H1 (cell line): Measurements from ENCODE around the gene EIF2S2. TPM values are rescaled to one million over a fixed set of nuclear protein-coding genes. Genes with fewer than 3 reads are reported as not detected.

ENCODE experiments used
- CTCF ChIA-PET: fragments of 300-600 bp; sonication (Branson Sonifier 250); formaldehyde crosslinking; loops from one replicate; lab custom pipeline; 2021; ENCODE audit not compliant: partially characterized antibody; lab: Charles Lee
- POLR2A ChIA-PET: fragments of 300-600 bp; sonication (Branson Sonifier 250); formaldehyde crosslinking; loops from one replicate; lab custom pipeline; 2021; ENCODE audit warnings: inconsistent platforms; ENCODE audit not compliant: partially characterized antibody; lab: Charles Lee
- DNase-seq, 2 experiments: peaks; one replicate each; pipeline versions ENCODE4 v3.0.0 to v3.0.0-alpha.2; 2010 to 2022; ENCODE audit warnings: low spot score in 2 of 2, low read depth in 1 of 2, mixed read lengths in 1 of 2
- FAIRE-seq: peaks from 2 replicates; lab custom pipeline; 2011; peaks lifted over from hg19 to GRCh38; lab: Jason Lieb, UNC
- H2AFZ ChIP-seq: 2 replicates; pipeline ENCODE4 v1.8.1; 2012; ENCODE audit warnings: low read length, inconsistent platforms
- H2AK5ac ChIP-seq: 2 replicates; pipeline ENCODE4 v1.6.1; 2013; ENCODE audit warnings: low read depth, low read length
- H2BK120ac ChIP-seq: replicated peaks from 2 replicates; pipeline ENCODE3; 2013; ENCODE audit warnings: low read depth, low read length, inconsistent platforms
- H2BK12ac ChIP-seq: 2 replicates; pipeline ENCODE4 v1.6.1; 2013; ENCODE audit warnings: low read depth, low read length
- H2BK15ac ChIP-seq: 2 replicates; pipeline ENCODE4 v1.6.1; 2013; ENCODE audit warnings: low read length
- H2BK20ac ChIP-seq: 2 replicates; pipeline ENCODE4 v1.6.1; 2013; ENCODE audit warnings: low read length
- H2BK5ac ChIP-seq: 2 replicates; pipeline ENCODE4 v1.6.1; 2013; ENCODE audit warnings: low read depth, low read length
- H3K14ac ChIP-seq: 2 replicates; pipeline ENCODE4 v1.6.1; 2013; ENCODE audit warnings: inconsistent platforms; ENCODE audit not compliant: insufficient read length
- H3K18ac ChIP-seq: 2 replicates; pipeline ENCODE4 v1.6.1; 2013; ENCODE audit warnings: low read length; ENCODE audit errors: extremely low read depth
- H3K23ac ChIP-seq: 2 replicates; pipeline ENCODE4 v1.6.1; 2013; ENCODE audit warnings: inconsistent platforms; ENCODE audit not compliant: insufficient read length
- H3K23me2 ChIP-seq: 2 replicates; pipeline ENCODE4 v1.6.1; 2013; ENCODE audit warnings: low read depth, low read length
- H3K27ac ChIP-seq: 2 replicates; pipeline ENCODE4 v1.6.1; 2011; ENCODE audit warnings: low read depth, low read length, inconsistent platforms
- H3K27me3 ChIP-seq, 4 experiments: replicated peaks in 1 of 4; 1 replicate in 1 of 4; 2 replicates in 3 of 4; pipeline versions ENCODE4 v1.6.1 to v1.8.1; 2011 to 2013; ENCODE audit warnings: low read length in 3 of 4, mild to moderate bottlenecking in 3 of 4, inconsistent platforms in 2 of 4, mixed read lengths in 2 of 4, moderate library complexity in 1 of 4; ENCODE audit not compliant: control insufficient read depth in 3 of 4, insufficient read depth in 3 of 4; ENCODE audit errors: extremely low read depth in 1 of 4
- H3K36me3 ChIP-seq, 4 experiments: 2 replicates each; pipeline versions ENCODE4 v1.6.1 to v1.8.1; 2011 to 2013; ENCODE audit warnings: mild to moderate bottlenecking in 4 of 4, low read length in 3 of 4, moderate library complexity in 2 of 4, control low read depth in 1 of 4, inconsistent platforms in 1 of 4; ENCODE audit not compliant: insufficient read depth in 4 of 4, control insufficient read depth in 2 of 4
- H3K4ac ChIP-seq: replicated peaks from 2 replicates; pipeline ENCODE3; 2013; ENCODE audit warnings: low read length, low read depth, mixed read lengths, inconsistent platforms; ENCODE audit not compliant: insufficient read length
- H3K4me1 ChIP-seq, 4 experiments: replicated peaks in 1 of 4; 1 replicate in 1 of 4; 2 replicates in 3 of 4; pipeline versions ENCODE4 v1.6.1 to v1.8.1; 2011 to 2013; ENCODE audit warnings: low read length in 3 of 4, inconsistent platforms in 2 of 4, mixed read lengths in 1 of 4; ENCODE audit not compliant: insufficient read depth in 4 of 4, control insufficient read depth in 3 of 4
- H3K4me2 ChIP-seq, 2 experiments: 2 replicates each; pipeline versions ENCODE4 v1.6.1 to v1.8.1; 2011 to 2013; ENCODE audit warnings: low read depth in 2 of 2, low read length in 2 of 2, control low read depth in 1 of 2, inconsistent platforms in 1 of 2, mild to moderate bottlenecking in 1 of 2; ENCODE audit not compliant: insufficient read depth in 1 of 2
- H3K4me3 ChIP-seq, 4 experiments: fragments of 200-600, 300-600 bp in 1 of 4; sonication (generic), shearing (Covaris generic), sonication (Bioruptor Twin) in 1 of 4; 2 replicates each; pipeline versions ENCODE4 v1.5.1 to v1.8.1; 2011 to 2016; ENCODE audit warnings: low read length in 4 of 4, low read depth in 3 of 4, control low read depth in 2 of 4, inconsistent platforms in 2 of 4, mild to moderate bottlenecking in 2 of 4, mixed read lengths in 1 of 4, moderate library complexity in 1 of 4; ENCODE audit not compliant: insufficient read depth in 2 of 4; ENCODE audit errors: extremely low read depth in 1 of 4
- H3K56ac ChIP-seq: replicated peaks from 2 replicates; pipeline ENCODE3; 2013; ENCODE audit warnings: low read depth, mild to moderate bottlenecking, mixed read lengths, low read length, inconsistent platforms; ENCODE audit not compliant: insufficient read length
- H3K79me1 ChIP-seq: 2 replicates; pipeline ENCODE4 v1.6.1; 2013; ENCODE audit warnings: low read depth, low read length, control low read depth
- H3K79me2 ChIP-seq, 2 experiments: 2 replicates each; pipeline versions ENCODE4 v1.6.1 to v1.8.1; 2012 to 2013; ENCODE audit warnings: low read length in 2 of 2, mild to moderate bottlenecking in 2 of 2, inconsistent platforms in 1 of 2; ENCODE audit not compliant: insufficient read depth in 2 of 2, control insufficient read depth in 1 of 2
- H3K9ac ChIP-seq, 4 experiments: replicated peaks in 1 of 4; 1 replicate in 1 of 4; 2 replicates in 3 of 4; pipeline versions ENCODE4 v1.6.1 to v1.8.1; 2011 to 2013; ENCODE audit warnings: low read depth in 3 of 4, low read length in 3 of 4, control low read depth in 2 of 4, mild to moderate bottlenecking in 2 of 4, moderate library complexity in 2 of 4, inconsistent platforms in 1 of 4; ENCODE audit errors: extremely low read depth in 1 of 4
- H3K9me3 ChIP-seq, 2 experiments: 2 replicates each; pipeline versions ENCODE4 v1.6.1 to v1.8.1; 2012 to 2013; ENCODE audit warnings: mild to moderate bottlenecking in 2 of 2, moderate library complexity in 2 of 2, control low read depth in 1 of 2, inconsistent platforms in 1 of 2, low read depth in 1 of 2, low read length in 1 of 2, mixed read lengths in 1 of 2; ENCODE audit not compliant: insufficient read depth in 2 of 2
- H4K20me1 ChIP-seq, 2 experiments: replicated peaks in 1 of 2; 2 replicates each; pipeline versions ENCODE3 to v1.8.1; 2011 to 2013; ENCODE audit warnings: inconsistent platforms in 2 of 2, low read length in 2 of 2, mild to moderate bottlenecking in 1 of 2; ENCODE audit not compliant: insufficient read depth in 2 of 2, control insufficient read depth in 1 of 2
- H4K5ac ChIP-seq: 2 replicates; pipeline ENCODE4 v1.6.1; 2013; ENCODE audit warnings: low read length, low read depth, mixed read lengths, inconsistent platforms; ENCODE audit not compliant: insufficient read length
- H4K8ac ChIP-seq: 2 replicates; pipeline ENCODE4 v1.8.0; 2013; ENCODE audit warnings: mild to moderate bottlenecking, moderate library complexity, low read length, inconsistent platforms; ENCODE audit not compliant: insufficient read depth; ENCODE audit errors: extremely low read depth
- H4K91ac ChIP-seq: replicated peaks from 2 replicates; pipeline ENCODE3; 2013; ENCODE audit warnings: low read length, mixed read lengths, inconsistent platforms; ENCODE audit not compliant: insufficient read length
- ASH2L ChIP-seq: fragments of 200-600, 300-600 bp; sonication (generic); IDR thresholded peaks from one replicate; pipeline ENCODE4 v1.7.1; 2017; ENCODE audit warnings: low read length
- BRCA1 ChIP-seq: IDR thresholded peaks from 2 replicates; pipeline ENCODE4 v1.6.1; 2012; ENCODE audit warnings: low read depth, low read length, improper control_type of control experiment
- GTF2F1 ChIP-seq: IDR thresholded peaks from 2 replicates; pipeline ENCODE4 v1.6.1; 2012; ENCODE audit warnings: low read depth, low read length, improper control_type of control experiment, borderline replicate concordance
- HDAC6 ChIP-seq: IDR thresholded peaks from one replicate; pipeline ENCODE4 v1.7.1; 2012; ENCODE audit warnings: low read depth, mild to moderate bottlenecking, inconsistent platforms, low read length, moderate library complexity
- MAX ChIP-seq: IDR thresholded peaks from 2 replicates; pipeline ENCODE4 v1.6.1; 2012; ENCODE audit warnings: inconsistent platforms
- RFX5 ChIP-seq: IDR thresholded peaks from 2 replicates; pipeline ENCODE4 v1.6.1; 2011; ENCODE audit warnings: low read depth, low read length, improper control_type of control experiment, borderline replicate concordance
- SIN3A ChIP-seq, 2 experiments: IDR thresholded peaks in 1 of 2; conservative IDR thresholded peaks in 1 of 2; 2 replicates each; pipeline ENCODE4 v1.6.1; 2011 to 2012; ENCODE audit warnings: low read length in 2 of 2, improper control_type of control experiment in 1 of 2, low read depth in 1 of 2, mild to moderate bottlenecking in 1 of 2
- SIRT6 ChIP-seq: IDR thresholded peaks from one replicate; pipeline ENCODE4 v1.7.1; 2012; ENCODE audit warnings: low read length, inconsistent platforms
- SIX5 ChIP-seq: IDR thresholded peaks from 2 replicates; pipeline ENCODE4 v1.6.1; 2011; ENCODE audit warnings: mild to moderate bottlenecking, low read depth, low read length
- TBP ChIP-seq: IDR thresholded peaks from 2 replicates; pipeline ENCODE4 v1.6.1; 2011; ENCODE audit warnings: low read depth, low read length, improper control_type of control experiment
- WGBS, 2 experiments: shearing (Covaris generic) in 1 of 2; methylation state at CpG; one replicate each; pipeline versions ENCODE4 v1.1.6 to v1.1.7; 2013 to 2015; ENCODE audit warnings: low lambda C conversion rate in 2 of 2, mixed read lengths in 2 of 2, inconsistent platforms in 1 of 2, low coverage in 1 of 2, missing lambda C conversion rate in 1 of 2; ENCODE audit not compliant: insufficient replicate concordance in 2 of 2, insufficient coverage in 1 of 2, insufficient read length in 1 of 2; ENCODE audit errors: extremely low coverage in 1 of 2, missing lambda C conversion rate in 1 of 2; 5-methylcytosine and 5-hydroxymethylcytosine counted together
- polyA plus RNA-seq, 7 experiments: library from polyadenylated mRNA; depleted of rRNA in 3 of 7; stranded (reverse) in 5 of 7; unstranded in 2 of 7; fragments of >200 nt in 5 of 7; fragments of 200-250 nt in 2 of 7; gene quantifications; 1 replicate in 5 of 7; 2 replicates in 1 of 7; 4 replicates in 1 of 7; pipeline versions ENCODE4 v1.2.1 to v1.2.3, GENCODE V29; 2011 to 2013; ENCODE audit warnings: missing spikeins in 2 of 7, mixed read lengths in 2 of 7
- total RNA-seq: library from RNA; stranded (reverse); fragmentation: NEBNext Ultra II Directional; extraction: Animal tissue kit (Norgen Biotek cat#: 25700); gene quantifications from 2 replicates; pipeline ENCODE4 v1.2.1, GENCODE V29; 2021

EIF2S2 gene
- total and polyA plus RNA-seq, 2 of the 8 experiments (the other 6 are each of a cell fraction or from before 2014, with no cell fraction given) = 59.5 to 142 TPM

- POLR2A ChIA-PET = no interaction called here
- H3K79me1 ChIP-seq = peaks cover 6% of the 10 kb centered on the region
- WGBS, 2 experiments = 86% methylated on average over 4 of the region's 4 CpGs; no CpG with 5 or more reads in 1 of the 2 experiments
Observed at GRCh38 chr20:34041226-34041625, 70.8 kb downstream of the EIF2S2 start.

More at GRCh38 chr20:34041226-34041625, 70.8 kb downstream of the EIF2S2 start:
- no peak overlapping the region for H4K91ac ChIP-seq
- no peak overlapping the region for H3K9ac ChIP-seq
- H3K9me3 ChIP-seq = no peaks in the 10 kb centered on the region
- H3K56ac ChIP-seq = no peak overlapping the region
- no peak overlapping the region for H3K14ac ChIP-seq
- no peak overlapping the region for H2BK12ac ChIP-seq
- H4K20me1 ChIP-seq = peaks cover 14 to 16% of the 10 kb centered on the region in 2 experiments
- no peak overlapping the region for H3K4ac ChIP-seq
- no peak overlapping the region for H2BK20ac ChIP-seq
- H3K79me2 ChIP-seq = peaks cover 0 to 70% of the 10 kb centered on the region in 2 experiments; a peak in 2 of 4 replicates
- H3K36me3 ChIP-seq = no peaks in the 10 kb centered on the region
- CTCF ChIA-PET = interaction anchor here (0.9 to 3.0 kb wide), 6 partner anchors 8 to 108 kb away, joined by 3 to 15 read pairs (median 6); no protein-coding TSS in a partner anchor
- H2AK5ac ChIP-seq = no peak overlapping the region
- no peak overlapping the region for H2BK5ac ChIP-seq
- TF ChIP-seq TBP (no peak), HDAC6 (no peak), RFX5 (no peak), BRCA1 (no peak), GTF2F1 (no peak), MAX (no peak), SIX5 (no peak), SIRT6 (no peak), ASH2L (no peak), SIN3A (conservative IDR thresholded peaks at IDR 0.05 in 1 of 2, IDR thresholded peaks at IDR 0.05 in 1 of 2; ENCODE audit: low read depth in 1 of 2, low read length in 2 of 2) (no peak)
- no peak overlapping the region for H2BK120ac ChIP-seq
- H3K27ac ChIP-seq = no peak overlapping the region
- no peaks in the 10 kb centered on the region for H3K23me2 ChIP-seq
- no peak overlapping the region for H2BK15ac ChIP-seq
- FAIRE-seq (no peak), DNase-seq (no peak)
- H4K8ac ChIP-seq = no peak overlapping the region
- H3K4me2 ChIP-seq = no peak overlapping the region
- H3K4me1 ChIP-seq = peaks cover 5 to 16% (median 11%) of the 10 kb centered on the region in 4 experiments
- no peaks in the 10 kb centered on the region for H3K27me3 ChIP-seq
- no peak overlapping the region for H3K4me3 ChIP-seq
- H3K23ac ChIP-seq = no peak overlapping the region
- H4K5ac ChIP-seq = no peak overlapping the region
- no peak overlapping the region for H3K18ac ChIP-seq
- H2AFZ ChIP-seq = no peak overlapping the region
